ENCODE results near the gene NPPB. TPM values are rescaled to one million over a fixed set of nuclear protein-coding genes. Genes with fewer than 3 reads are reported as not detected.
"Not testable (repeated sequence)": the region's sequence is repeated elsewhere in the genome, so short reads cannot be mapped to it uniquely, and the experiment has no call there.

The NPPB gene
- total RNA-seq, 2 experiments from 2014 or later = not detected

DNA sequence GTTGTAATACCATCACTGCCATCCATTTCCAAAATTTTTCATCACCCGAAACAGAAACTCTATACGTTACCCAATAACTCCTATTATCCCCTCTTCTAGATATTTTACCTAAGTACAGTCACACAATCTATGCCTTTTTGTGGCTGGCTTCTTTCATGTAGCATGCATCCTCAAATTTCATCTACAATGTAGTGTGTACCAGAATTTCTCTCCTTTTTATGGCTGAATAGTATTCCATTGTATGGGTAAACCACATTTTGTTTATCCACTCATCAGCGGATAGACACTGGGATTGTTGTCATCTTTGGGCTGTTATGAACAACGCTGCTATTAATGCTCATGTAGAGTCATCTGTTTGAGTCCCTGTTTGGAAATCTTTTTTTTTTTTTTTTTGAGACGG, 46.2 kb upstream of the NPPB start:
- H2AFZ ChIP-seq (ENCODE audit: low read length) = no peak overlapping the region
- CTCF ChIA-PET (ENCODE audit: unreplicated experiment) = no interaction called here
- no peaks in the 10 kb centered on the region for H3K36me3 ChIP-seq (ENCODE audit: insufficient read depth, low read length)
- no peak overlapping the region for H3K4me2 ChIP-seq (ENCODE audit: low read length)
- H3K4me3 ChIP-seq (ENCODE audit: low read depth, low read length, poor library complexity, severe bottlenecking) = no peak overlapping the region
- H3K9me2 ChIP-seq (ENCODE audit: insufficient read depth, low read length) = no peaks in the 10 kb centered on the region
- H4K20me1 ChIP-seq (ENCODE audit: insufficient read depth, low read length) = no peaks in the 10 kb centered on the region
- POLR2A ChIA-PET = interaction anchor here (0.7 kb wide), 1 partner anchor 12 kb away, joined by 5 read pairs; no protein-coding TSS in a partner anchor
- BruUV-seq (replicated peaks) = no TSS peak
- peaks cover 18% of the 10 kb centered on the region for H3K4me1 ChIP-seq (ENCODE audit: insufficient read depth, low read length, poor library complexity, severe bottlenecking)
- H3K9me3 ChIP-seq (ENCODE audit: low read length) = no peaks in the 10 kb centered on the region
- intact Hi-C loops (cut with micrococcal nuclease; ENCODE audit: unreplicated experiment) = loop anchor here (5.0 kb wide), 1 partner anchor 137 kb away; no protein-coding TSS in a partner anchor
- no peaks in the 10 kb centered on the region for H3K79me2 ChIP-seq (ENCODE audit: insufficient read depth, low read depth, low read length)
- no peak for DNase-seq (ENCODE audit: low spot score)
- no peak for TF ChIP-seq EZH2phosphoT487 (IDR thresholded peaks at IDR 0.05; ENCODE audit: borderline replicate concordance, low read depth, low read length)
- TF ChIP-seq, protein P1, sequence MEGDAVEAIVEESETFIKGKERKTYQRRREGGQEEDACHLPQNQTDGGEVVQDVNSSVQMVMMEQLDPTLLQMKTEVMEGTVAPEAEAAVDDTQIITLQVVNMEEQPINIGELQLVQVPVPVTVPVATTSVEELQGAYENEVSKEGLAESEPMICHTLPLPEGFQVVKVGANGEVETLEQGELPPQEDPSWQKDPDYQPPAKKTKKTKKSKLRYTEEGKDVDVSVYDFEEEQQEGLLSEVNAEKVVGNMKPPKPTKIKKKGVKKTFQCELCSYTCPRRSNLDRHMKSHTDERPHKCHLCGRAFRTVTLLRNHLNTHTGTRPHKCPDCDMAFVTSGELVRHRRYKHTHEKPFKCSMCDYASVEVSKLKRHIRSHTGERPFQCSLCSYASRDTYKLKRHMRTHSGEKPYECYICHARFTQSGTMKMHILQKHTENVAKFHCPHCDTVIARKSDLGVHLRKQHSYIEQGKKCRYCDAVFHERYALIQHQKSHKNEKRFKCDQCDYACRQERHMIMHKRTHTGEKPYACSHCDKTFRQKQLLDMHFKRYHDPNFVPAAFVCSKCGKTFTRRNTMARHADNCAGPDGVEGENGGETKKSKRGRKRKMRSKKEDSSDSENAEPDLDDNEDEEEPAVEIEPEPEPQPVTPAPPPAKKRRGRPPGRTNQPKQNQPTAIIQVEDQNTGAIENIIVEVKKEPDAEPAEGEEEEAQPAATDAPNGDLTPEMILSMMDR (conservative IDR thresholded peaks at IDR 0.05; ENCODE audit: low read length) = no peak
- no peak overlapping the region for H3K27ac ChIP-seq (ENCODE audit: low read depth, low read length, poor library complexity, severe bottlenecking)

DNA sequence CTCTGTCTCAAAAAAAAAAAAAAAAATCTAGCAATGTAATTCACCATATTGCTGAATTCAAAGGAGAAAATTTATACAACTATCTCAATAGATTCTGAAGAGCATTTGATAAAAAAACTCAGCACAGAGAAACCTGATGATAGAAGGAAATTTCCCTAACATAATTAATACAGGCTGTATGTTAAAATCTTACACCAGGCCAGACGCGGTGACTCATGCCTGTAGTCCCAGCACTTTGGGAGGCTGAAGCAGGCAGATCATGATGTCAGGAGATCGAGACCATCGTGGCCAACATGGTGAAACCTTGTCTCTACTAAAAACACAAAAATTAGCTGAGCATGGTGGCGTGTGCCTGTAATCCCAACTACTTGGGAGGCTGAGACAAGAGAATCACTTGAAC, 45.4 kb upstream of the NPPB start:
- intact Hi-C loops (cut with micrococcal nuclease; ENCODE audit: unreplicated experiment) = not testable (repeated sequence)

DNA sequence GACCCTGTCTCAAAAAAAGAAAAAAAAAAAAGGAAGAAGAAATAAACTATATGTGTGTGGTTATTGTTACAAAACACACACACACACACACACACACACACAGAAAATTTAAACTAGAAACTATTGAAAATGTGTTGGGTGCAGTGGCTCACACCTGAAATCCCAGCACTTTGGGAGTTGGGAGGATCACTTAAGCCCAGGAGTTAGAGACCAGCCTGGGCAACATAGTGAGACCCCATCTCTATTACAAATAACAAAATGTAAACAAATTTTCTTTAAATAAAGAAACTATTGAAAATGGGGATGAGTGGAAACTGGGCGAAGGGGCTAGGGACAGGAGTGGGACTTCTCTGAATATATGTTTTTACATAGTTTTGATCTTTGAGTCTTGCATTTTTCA, 44.5 kb upstream of the NPPB start:
- H3K4me2 ChIP-seq (ENCODE audit: low read length) = no peak overlapping the region
- CTCF ChIA-PET (ENCODE audit: unreplicated experiment) = interaction anchor here (1.1 kb wide), 1 partner anchor 62 kb away, joined by 3 read pairs; no protein-coding TSS in a partner anchor
- no peak overlapping the region for H2AFZ ChIP-seq (ENCODE audit: low read length)
- H3K36me3 ChIP-seq (ENCODE audit: insufficient read depth, low read length) = no peaks in the 10 kb centered on the region
- no peak for TF ChIP-seq EZH2phosphoT487 (IDR thresholded peaks at IDR 0.05; ENCODE audit: borderline replicate concordance, low read depth, low read length)
- TF ChIP-seq, protein P1 (conservative IDR thresholded peaks at IDR 0.05; ENCODE audit: low read length) = no peak
- no peaks in the 10 kb centered on the region for H3K9me3 ChIP-seq (ENCODE audit: low read length)
- H3K9me2 ChIP-seq (ENCODE audit: insufficient read depth, low read length) = no peaks in the 10 kb centered on the region
- H3K79me2 ChIP-seq (ENCODE audit: insufficient read depth, low read depth, low read length) = no peaks in the 10 kb centered on the region
- H3K4me1 ChIP-seq (ENCODE audit: insufficient read depth, low read length, poor library complexity, severe bottlenecking) = peaks cover 15% of the 10 kb centered on the region
- H3K27ac ChIP-seq (ENCODE audit: low read depth, low read length, poor library complexity, severe bottlenecking) = no peak overlapping the region
- no peak overlapping the region for H3K4me3 ChIP-seq (ENCODE audit: low read depth, low read length, poor library complexity, severe bottlenecking)
- intact Hi-C loops (cut with micrococcal nuclease; ENCODE audit: unreplicated experiment) = no loop called here
- POLR2A ChIA-PET = interaction anchor here (0.7 kb wide), 2 partner anchors 47 to 136 kb away, joined by 3 to 4 read pairs; no protein-coding TSS in a partner anchor
- H4K20me1 ChIP-seq (ENCODE audit: insufficient read depth, low read length) = no peaks in the 10 kb centered on the region
- BruUV-seq (replicated peaks) = no TSS peak
- DNase-seq (ENCODE audit: low spot score) = no peak

More for the DNA sequence above, 45.4 kb upstream of the NPPB start:
- DNase-seq (ENCODE audit: low spot score); H3K9me2 ChIP-seq (ENCODE audit: insufficient read depth, low read length); BruUV-seq (replicated peaks); H4K20me1 ChIP-seq (ENCODE audit: insufficient read depth, low read length); CTCF ChIA-PET (ENCODE audit: unreplicated experiment); H3K36me3 ChIP-seq (ENCODE audit: insufficient read depth, low read length); H3K4me3 ChIP-seq (ENCODE audit: low read depth, low read length, poor library complexity, severe bottlenecking); H3K27ac ChIP-seq (ENCODE audit: low read depth, low read length, poor library complexity, severe bottlenecking); H3K4me2 ChIP-seq (ENCODE audit: low read length); H2AFZ ChIP-seq (ENCODE audit: low read length); H3K79me2 ChIP-seq (ENCODE audit: insufficient read depth, low read depth, low read length); H3K9me3 ChIP-seq (ENCODE audit: low read length): not testable (repeated sequence)
- H3K4me1 ChIP-seq (ENCODE audit: insufficient read depth, low read length, poor library complexity, severe bottlenecking) = peaks cover 15% of the 10 kb centered on the region
- POLR2A ChIA-PET = interaction anchor here (0.7 kb wide), 2 partner anchors 48 to 256 kb away, joined by 3 read pairs; no protein-coding TSS in a partner anchor

DNA sequence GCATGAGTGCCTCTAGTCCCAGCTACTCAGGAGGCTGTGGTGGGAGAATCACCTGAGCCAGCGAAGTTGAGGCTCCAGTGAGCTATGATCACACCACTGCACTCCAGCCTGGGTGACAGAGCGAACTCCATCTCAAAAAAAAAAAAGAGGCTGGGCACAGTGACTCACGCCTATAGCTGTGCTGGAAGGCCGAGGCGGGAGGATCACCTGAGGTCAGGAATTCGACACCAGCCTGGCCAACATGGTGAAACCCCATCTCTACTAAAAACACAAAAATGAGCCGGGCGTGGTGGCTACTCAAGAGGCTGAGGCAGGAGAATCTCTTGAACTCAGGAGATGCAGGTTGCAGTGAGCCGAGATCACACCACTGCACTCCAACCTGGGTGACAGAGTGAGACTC, 42.7 kb upstream of the NPPB start:
- H2AFZ ChIP-seq (ENCODE audit: low read length); H3K4me3 ChIP-seq (ENCODE audit: low read depth, low read length, poor library complexity, severe bottlenecking); CTCF ChIA-PET (ENCODE audit: unreplicated experiment); H3K79me2 ChIP-seq (ENCODE audit: insufficient read depth, low read depth, low read length); H3K9me3 ChIP-seq (ENCODE audit: low read length); BruUV-seq (replicated peaks); H4K20me1 ChIP-seq (ENCODE audit: insufficient read depth, low read length); DNase-seq (ENCODE audit: low spot score); H3K27ac ChIP-seq (ENCODE audit: low read depth, low read length, poor library complexity, severe bottlenecking); H3K36me3 ChIP-seq (ENCODE audit: insufficient read depth, low read length); H3K9me2 ChIP-seq (ENCODE audit: insufficient read depth, low read length); H3K4me2 ChIP-seq (ENCODE audit: low read length): not testable (repeated sequence)
- H3K4me1 ChIP-seq (ENCODE audit: insufficient read depth, low read length, poor library complexity, severe bottlenecking) = peaks cover 10% of the 10 kb centered on the region
- POLR2A ChIA-PET = interaction anchor here (0.6 to 1.3 kb wide), 3 partner anchors 8 to 87 kb away, joined by 3 to 7 read pairs (median 5); no protein-coding TSS in a partner anchor
- intact Hi-C loops (cut with micrococcal nuclease; ENCODE audit: unreplicated experiment) = loop anchor here (2.0 kb wide), 1 partner anchor 251 kb away; no protein-coding TSS in a partner anchor

All from OCI-LY7 (cell line).